ENCODE measurements around the gene CLEC20A.

- TF ChIP-seq, protein P1, sequence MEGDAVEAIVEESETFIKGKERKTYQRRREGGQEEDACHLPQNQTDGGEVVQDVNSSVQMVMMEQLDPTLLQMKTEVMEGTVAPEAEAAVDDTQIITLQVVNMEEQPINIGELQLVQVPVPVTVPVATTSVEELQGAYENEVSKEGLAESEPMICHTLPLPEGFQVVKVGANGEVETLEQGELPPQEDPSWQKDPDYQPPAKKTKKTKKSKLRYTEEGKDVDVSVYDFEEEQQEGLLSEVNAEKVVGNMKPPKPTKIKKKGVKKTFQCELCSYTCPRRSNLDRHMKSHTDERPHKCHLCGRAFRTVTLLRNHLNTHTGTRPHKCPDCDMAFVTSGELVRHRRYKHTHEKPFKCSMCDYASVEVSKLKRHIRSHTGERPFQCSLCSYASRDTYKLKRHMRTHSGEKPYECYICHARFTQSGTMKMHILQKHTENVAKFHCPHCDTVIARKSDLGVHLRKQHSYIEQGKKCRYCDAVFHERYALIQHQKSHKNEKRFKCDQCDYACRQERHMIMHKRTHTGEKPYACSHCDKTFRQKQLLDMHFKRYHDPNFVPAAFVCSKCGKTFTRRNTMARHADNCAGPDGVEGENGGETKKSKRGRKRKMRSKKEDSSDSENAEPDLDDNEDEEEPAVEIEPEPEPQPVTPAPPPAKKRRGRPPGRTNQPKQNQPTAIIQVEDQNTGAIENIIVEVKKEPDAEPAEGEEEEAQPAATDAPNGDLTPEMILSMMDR (conservative IDR thresholded peaks at IDR 0.05 in 1 of 2, IDR thresholded peaks at IDR 0.05 in 1 of 2; ENCODE audit: low read depth in 1 of 2, low read length in 2 of 2) = no peak
- no peak for TF ChIP-seq EZH2 (IDR thresholded peaks at IDR 0.05; ENCODE audit: low read length, missing control alignments)
Measured at GRCh38 chr1:178491721-178492120, 5.0 kb downstream of the CLEC20A start.

Data from fibroblast of lung (primary cell).